Caco-2 (cell line): ENCODE measurements around the gene ZIC1. TPM values are rescaled to one million over a fixed set of nuclear protein-coding genes. Genes with fewer than 3 reads are reported as not detected.

Source experiments
- BruUV-seq: library from RNA; stranded (reverse); fragments of 400-500 nt; replicated peaks from 2 replicates; lab custom pipeline; 2021; lab: Mats Ljungman, UMichigan
- CTCF ChIA-PET: fragments of 300-600 bp; sonication (Branson Sonifier 250); formaldehyde crosslinking; loops from one replicate; lab custom pipeline; 2022; ENCODE audit warnings: antibody characterized with exemption; lab: Charles Lee
- POLR2A ChIA-PET: fragments of 300-600 bp; sonication (Branson Sonifier 250); formaldehyde crosslinking; loops from one replicate; lab custom pipeline; 2022; ENCODE audit warnings: antibody characterized with exemption; lab: Charles Lee
- DNase-seq, 2 experiments: peaks; one replicate each; pipeline versions ENCODE4 v3.0.0 to v3.0.0-alpha.2; 2020 to 2022
- H3K27me3 ChIP-seq: replicated peaks from 2 replicates; pipeline ENCODE4 v1.6.0; 2011; ENCODE audit warnings: low read length; ENCODE audit not compliant: control insufficient read depth, insufficient read depth
- H3K36me3 ChIP-seq: 2 replicates; pipeline ENCODE4 v1.5.1; 2011; ENCODE audit warnings: low read length; ENCODE audit not compliant: control insufficient read depth, insufficient read depth
- H3K4me1 ChIP-seq: fragments of 250-450 bp; sonication (Bioruptor Pico); 2 replicates; pipeline ENCODE4 v1.5.1; 2020; ENCODE audit warnings: mild to moderate bottlenecking
- H3K4me3 ChIP-seq: 2 replicates; pipeline ENCODE4 v1.5.1; 2011; ENCODE audit warnings: low read depth, mild to moderate bottlenecking, control low read depth, low read length
- H3K9me3 ChIP-seq: fragments of 250-450 bp; sonication (Bioruptor Pico); 2 replicates; pipeline ENCODE4 v1.5.1; 2020; ENCODE audit warnings: mild to moderate bottlenecking, moderate library complexity
- H3K27ac Mint-ChIP-seq: one replicate; pipeline ENCODE4 v1.8.0; 2022; ENCODE audit warnings: mixed read lengths; ENCODE audit not compliant: unreplicated experiment
- H3K27me3 Mint-ChIP-seq: one replicate; pipeline ENCODE4 v1.8.0; 2022; ENCODE audit warnings: mixed read lengths; ENCODE audit not compliant: insufficient read depth, unreplicated experiment
- H3K36me3 Mint-ChIP-seq: one replicate; pipeline ENCODE4 v1.8.0; 2022; ENCODE audit warnings: mild to moderate bottlenecking, mixed read lengths; ENCODE audit not compliant: insufficient read depth, unreplicated experiment
- H3K4me1 Mint-ChIP-seq: one replicate; pipeline ENCODE4 v1.8.0; 2022; ENCODE audit warnings: low read depth, mixed read lengths; ENCODE audit not compliant: unreplicated experiment
- H3K4me3 Mint-ChIP-seq: one replicate; pipeline ENCODE4 v1.8.0; 2022; ENCODE audit warnings: mild to moderate bottlenecking, moderate library complexity, mixed read lengths; ENCODE audit not compliant: unreplicated experiment
- H3K9me3 Mint-ChIP-seq: one replicate; pipeline ENCODE4 v1.8.0; 2022; ENCODE audit warnings: mixed read lengths; ENCODE audit not compliant: unreplicated experiment
- intact Hi-C: fragments of 100-400 bp; cut with micrococcal nuclease; formaldehyde crosslinking; loops from one replicate; pipeline ENCODE4 v1.10.0; 2022; ENCODE audit not compliant: unreplicated experiment
- total RNA-seq: library from RNA; stranded (reverse); gene quantifications from 2 replicates; pipeline ENCODE4 v1.2.3, GENCODE V29; 2022
- TF ChIP-seq, protein P1 (sequence below), 2 experiments: fragments of 200-600 bp in 1 of 2; IDR thresholded peaks; 1 replicate in 1 of 2; 2 replicates in 1 of 2; pipeline versions ENCODE4 v1.5.1 to v1.8.0; 2011 to 2022; ENCODE audit warnings: antibody characterized with exemption in 1 of 2, control low read depth in 1 of 2, inconsistent platforms in 1 of 2, low read depth in 1 of 2, low read length in 1 of 2, mild to moderate bottlenecking in 1 of 2, moderate library complexity in 1 of 2; ENCODE audit not compliant: insufficient read depth in 1 of 2, severe bottlenecking in 1 of 2, unreplicated experiment in 1 of 2

Gene ZIC1
- total RNA-seq, 1 experiment from 2014 or later = not detected

GRCh38 chr3:147411238-147411814 is 2.2 kb downstream of the ZIC1 start:
- POLR2A ChIA-PET = no interaction called here
- Mint-ChIP-seq H3K27ac (no peak overlapping the region), H3K4me3 (no peak overlapping the region), H3K27me3 (peaks cover 5% of the 10 kb centered on the region), H3K36me3 (peaks cover 6% of the 10 kb centered on the region), H3K9me3 (peaks cover 9% of the 10 kb centered on the region), H3K4me1 (peaks cover 7% of the 10 kb centered on the region)
- Histone ChIP-seq H3K27me3 (no peaks in the 10 kb centered on the region), H3K4me3 (no peak overlapping the region), H3K36me3 (no peaks in the 10 kb centered on the region), H3K9me3 (no peaks in the 10 kb centered on the region), H3K4me1 (no peaks in the 10 kb centered on the region)
- CTCF ChIA-PET = no interaction called here
- intact Hi-C loops = no loop called here
- no TSS peak for BruUV-seq
- TF ChIP-seq, protein P1, sequence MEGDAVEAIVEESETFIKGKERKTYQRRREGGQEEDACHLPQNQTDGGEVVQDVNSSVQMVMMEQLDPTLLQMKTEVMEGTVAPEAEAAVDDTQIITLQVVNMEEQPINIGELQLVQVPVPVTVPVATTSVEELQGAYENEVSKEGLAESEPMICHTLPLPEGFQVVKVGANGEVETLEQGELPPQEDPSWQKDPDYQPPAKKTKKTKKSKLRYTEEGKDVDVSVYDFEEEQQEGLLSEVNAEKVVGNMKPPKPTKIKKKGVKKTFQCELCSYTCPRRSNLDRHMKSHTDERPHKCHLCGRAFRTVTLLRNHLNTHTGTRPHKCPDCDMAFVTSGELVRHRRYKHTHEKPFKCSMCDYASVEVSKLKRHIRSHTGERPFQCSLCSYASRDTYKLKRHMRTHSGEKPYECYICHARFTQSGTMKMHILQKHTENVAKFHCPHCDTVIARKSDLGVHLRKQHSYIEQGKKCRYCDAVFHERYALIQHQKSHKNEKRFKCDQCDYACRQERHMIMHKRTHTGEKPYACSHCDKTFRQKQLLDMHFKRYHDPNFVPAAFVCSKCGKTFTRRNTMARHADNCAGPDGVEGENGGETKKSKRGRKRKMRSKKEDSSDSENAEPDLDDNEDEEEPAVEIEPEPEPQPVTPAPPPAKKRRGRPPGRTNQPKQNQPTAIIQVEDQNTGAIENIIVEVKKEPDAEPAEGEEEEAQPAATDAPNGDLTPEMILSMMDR (IDR thresholded peaks at IDR 0.05; ENCODE audit: insufficient read depth in 1 of 2, low read depth in 1 of 2, low read length in 1 of 2, severe bottlenecking in 1 of 2, unreplicated experiment in 1 of 2) = no peak
- DNase-seq = no peak

DNA sequence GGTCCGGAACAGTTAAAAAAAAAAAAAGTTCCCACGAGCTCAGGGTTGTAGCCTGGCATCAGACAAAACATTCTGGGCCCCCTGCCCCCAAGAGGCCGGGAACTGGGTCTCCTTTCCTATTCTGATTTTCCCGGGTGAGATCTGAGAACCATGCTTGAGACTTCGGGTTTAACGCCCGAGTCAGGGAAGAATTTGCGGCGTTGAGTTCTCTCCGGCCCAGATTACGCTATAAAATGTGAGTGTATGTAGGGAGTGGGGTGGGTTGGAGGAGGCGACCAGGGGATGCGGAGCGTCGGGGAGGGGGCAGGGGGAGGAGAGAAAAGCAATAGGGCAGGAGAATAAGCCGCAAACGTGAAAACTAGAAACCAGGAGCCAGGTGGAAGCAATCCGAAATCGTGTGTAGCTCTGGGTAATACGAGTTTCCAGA is 2.7 kb downstream of the ZIC1 start:
- ChIA-PET CTCF (no interaction called here), POLR2A (no interaction called here)
- H3K4me1 ChIP-seq = no peaks in the 10 kb centered on the region
- peaks cover 5% of the 10 kb centered on the region for H3K27me3 Mint-ChIP-seq
- DNase-seq = no peak
- H3K4me3 Mint-ChIP-seq = no peak overlapping the region
- no peak overlapping the region for H3K4me3 ChIP-seq
- peaks cover 6% of the 10 kb centered on the region for H3K36me3 Mint-ChIP-seq
- H3K36me3 ChIP-seq = no peaks in the 10 kb centered on the region
- H3K9me3 Mint-ChIP-seq = peaks cover 9% of the 10 kb centered on the region
- no peaks in the 10 kb centered on the region for H3K9me3 ChIP-seq
- no peaks in the 10 kb centered on the region for H3K27me3 ChIP-seq
- H3K4me1 Mint-ChIP-seq = peaks cover 7% of the 10 kb centered on the region
- H3K27ac Mint-ChIP-seq = no peak overlapping the region
- no TSS peak for BruUV-seq
- intact Hi-C loops = no loop called here
- TF ChIP-seq, protein P1 (IDR thresholded peaks at IDR 0.05; ENCODE audit: insufficient read depth in 1 of 2, low read depth in 1 of 2, low read length in 1 of 2, severe bottlenecking in 1 of 2, unreplicated experiment in 1 of 2) = no peak

GRCh38 chr3:147412261-147412916 is 3.2 kb downstream of the ZIC1 start:
- H3K36me3 Mint-ChIP-seq = peaks cover 6% of the 10 kb centered on the region
- H3K4me1 Mint-ChIP-seq = peaks cover 7% of the 10 kb centered on the region
- no TSS peak for BruUV-seq
- no peak overlapping the region for H3K4me3 ChIP-seq
- H3K27ac Mint-ChIP-seq = no peak overlapping the region
- H3K9me3 ChIP-seq = no peaks in the 10 kb centered on the region
- no peaks in the 10 kb centered on the region for H3K36me3 ChIP-seq
- CTCF ChIA-PET = no interaction called here
- H3K4me1 ChIP-seq = no peaks in the 10 kb centered on the region
- no peak for DNase-seq
- H3K9me3 Mint-ChIP-seq = peaks cover 9% of the 10 kb centered on the region
- H3K27me3 ChIP-seq = no peaks in the 10 kb centered on the region
- H3K27me3 Mint-ChIP-seq = peaks cover 5% of the 10 kb centered on the region
- H3K4me3 Mint-ChIP-seq = no peak overlapping the region
- intact Hi-C loops = no loop called here
- POLR2A ChIA-PET = no interaction called here
- TF ChIP-seq, protein P1 (IDR thresholded peaks at IDR 0.05; ENCODE audit: insufficient read depth in 1 of 2, low read depth in 1 of 2, low read length in 1 of 2, severe bottlenecking in 1 of 2, unreplicated experiment in 1 of 2) = no peak
